Stimulated activated naive CD8-positive, alpha-beta T cell treated with anti-CD3 and anti-CD28 coated beads, Interleukin-15, Interleukin-2, amounts not matched to agents 100 ng/mL and 50 ng/mL, for 24 hours (primary cell): ENCODE results near the gene CNIH3.

Experiments used
- H3K27ac Mint-ChIP-seq: one replicate; pipeline ENCODE4 v1.8.0; 2021; ENCODE audit warnings: mild to moderate bottlenecking, mixed read lengths
- H3K27me3 Mint-ChIP-seq: one replicate; pipeline ENCODE4 v1.8.0; 2021; ENCODE audit warnings: mixed read lengths
- H3K36me3 Mint-ChIP-seq: one replicate; pipeline ENCODE4 v1.8.0; 2021; ENCODE audit warnings: low read depth, mixed read lengths
- H3K4me1 Mint-ChIP-seq: one replicate; pipeline ENCODE4 v1.8.0; 2021; ENCODE audit warnings: low read depth, mixed read lengths
- H3K4me3 Mint-ChIP-seq: one replicate; pipeline ENCODE4 v1.8.0; 2021; ENCODE audit warnings: mild to moderate bottlenecking, mixed read lengths
- H3K9me3 Mint-ChIP-seq: one replicate; pipeline ENCODE4 v1.8.0; 2021; ENCODE audit warnings: mixed read lengths

The CNIH3 gene

DNA sequence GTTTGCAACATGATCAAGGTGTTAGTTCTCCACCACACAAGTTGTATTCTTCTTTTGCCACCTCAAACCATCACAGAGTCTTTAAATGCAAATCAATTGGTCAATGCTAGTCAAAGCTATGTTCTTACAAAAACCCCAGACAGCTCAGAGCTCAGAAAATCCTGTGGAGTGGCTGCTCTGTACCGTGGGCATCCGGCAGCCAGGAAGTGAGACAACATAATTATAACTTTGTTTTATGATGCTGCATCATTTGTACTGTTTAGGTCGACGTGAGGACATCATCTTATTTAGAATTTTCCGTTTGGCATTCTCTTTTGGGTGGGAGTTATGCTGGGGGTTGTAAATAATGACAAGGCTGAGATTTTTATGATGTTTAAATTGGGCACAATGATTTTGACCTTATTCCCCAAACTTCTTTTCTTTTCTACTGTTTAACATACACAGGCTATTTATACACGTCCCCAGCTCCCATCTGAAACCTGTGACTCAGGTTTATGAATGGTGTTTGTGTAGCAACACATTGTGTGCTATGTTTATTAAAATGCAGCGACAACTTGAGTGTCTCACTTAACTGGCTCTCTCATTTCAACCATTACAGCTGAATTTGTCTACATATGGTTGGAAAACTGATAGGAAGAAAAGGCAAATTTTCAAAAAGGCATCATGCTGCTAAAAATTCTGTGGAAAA is 124.0 kb downstream of the CNIH3 start:
- H3K27ac Mint-ChIP-seq = no peak overlapping the region
- H3K4me1 Mint-ChIP-seq = peaks cover 5% of the 10 kb centered on the region
- no peaks in the 10 kb centered on the region for H3K36me3 Mint-ChIP-seq

DNA sequence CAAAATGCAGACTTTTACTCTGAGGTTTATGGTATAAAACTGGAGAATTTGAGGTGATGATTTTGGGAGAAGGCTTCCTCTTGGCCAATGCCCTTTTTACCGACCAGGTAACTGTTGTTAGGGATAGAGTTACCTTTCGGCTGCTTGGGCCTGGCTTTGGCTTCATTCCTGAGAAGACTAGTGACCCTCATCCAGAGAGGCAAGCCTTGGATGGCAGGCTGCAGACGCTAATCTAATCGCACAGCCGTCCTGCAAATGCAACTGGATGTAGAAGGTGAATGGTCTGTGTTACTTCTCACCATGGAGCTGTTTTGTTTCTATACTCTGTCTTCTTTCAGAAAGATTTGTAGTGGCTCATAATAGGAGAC is 124.6 kb downstream of the CNIH3 start:
- no peaks in the 10 kb centered on the region for H3K27me3 Mint-ChIP-seq
- no peak overlapping the region for H3K27ac Mint-ChIP-seq
- H3K4me1 Mint-ChIP-seq = peaks cover 8% of the 10 kb centered on the region
- no peaks in the 10 kb centered on the region for H3K36me3 Mint-ChIP-seq
- H3K9me3 Mint-ChIP-seq = no peaks in the 10 kb centered on the region
- no peak overlapping the region for H3K4me3 Mint-ChIP-seq

More for the DNA sequence above, 124.0 kb downstream of the CNIH3 start:
- Mint-ChIP-seq H3K9me3 (no peaks in the 10 kb centered on the region), H3K4me3 (no peak overlapping the region), H3K27me3 (no peaks in the 10 kb centered on the region)

DNA sequence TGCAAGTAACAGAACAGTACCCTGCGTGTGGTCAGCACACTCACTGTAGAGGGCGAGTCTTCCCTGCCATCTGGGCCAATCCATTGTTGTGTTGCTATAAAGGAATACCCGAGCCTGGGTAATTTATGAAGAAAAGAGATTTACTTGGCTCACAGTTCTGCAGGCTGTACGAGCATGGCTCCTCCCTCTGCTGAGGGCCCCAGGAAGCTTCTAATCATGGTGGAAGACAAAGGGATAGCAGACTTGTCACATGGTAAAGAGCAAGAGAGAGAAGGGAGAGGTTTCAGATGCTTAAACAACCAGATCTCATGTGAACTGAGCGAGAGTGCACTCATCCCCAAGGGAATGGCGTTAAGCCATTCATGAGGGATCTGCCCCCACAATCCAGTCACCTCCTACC is 126.2 kb downstream of the CNIH3 start:
- H3K9me3 Mint-ChIP-seq = no peaks in the 10 kb centered on the region
- H3K4me1 Mint-ChIP-seq = peaks cover 19% of the 10 kb centered on the region
- H3K27me3 Mint-ChIP-seq = no peaks in the 10 kb centered on the region
- no peak overlapping the region for H3K4me3 Mint-ChIP-seq
- H3K36me3 Mint-ChIP-seq = no peaks in the 10 kb centered on the region
- H3K27ac Mint-ChIP-seq = no peak overlapping the region

DNA sequence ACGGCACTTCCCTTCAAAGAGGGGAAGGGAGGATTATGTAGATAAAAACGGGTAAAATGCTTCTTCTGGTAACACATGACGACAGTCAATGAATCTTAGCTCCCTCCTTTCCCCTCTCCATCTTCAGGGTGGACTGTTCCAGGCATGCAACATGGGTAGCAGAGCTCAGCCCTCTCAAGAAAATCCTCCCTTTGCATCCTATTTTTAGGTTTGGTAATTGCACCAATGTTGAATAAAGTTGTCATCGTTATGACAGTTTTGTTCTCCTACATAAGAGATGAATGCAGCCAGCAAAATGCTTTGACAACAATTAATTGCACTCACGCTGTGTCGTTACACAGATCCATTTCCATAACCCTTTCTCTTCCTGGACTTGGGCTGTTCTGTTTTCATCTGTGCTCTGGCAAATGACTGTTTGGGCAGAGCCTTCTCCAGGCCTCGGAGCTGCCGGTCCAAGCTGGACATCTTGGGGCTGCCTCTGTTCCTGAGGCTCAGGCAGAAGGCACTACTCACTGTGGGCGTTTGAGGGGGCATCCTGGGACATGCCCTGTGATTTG is 127.6 kb downstream of the CNIH3 start:
- H3K4me1 Mint-ChIP-seq = peaks cover 19% of the 10 kb centered on the region
- no peaks in the 10 kb centered on the region for H3K36me3 Mint-ChIP-seq
- H3K27me3 Mint-ChIP-seq = no peaks in the 10 kb centered on the region
- H3K4me3 Mint-ChIP-seq = no peak overlapping the region
- H3K27ac Mint-ChIP-seq = no peak overlapping the region
- H3K9me3 Mint-ChIP-seq = no peaks in the 10 kb centered on the region

DNA sequence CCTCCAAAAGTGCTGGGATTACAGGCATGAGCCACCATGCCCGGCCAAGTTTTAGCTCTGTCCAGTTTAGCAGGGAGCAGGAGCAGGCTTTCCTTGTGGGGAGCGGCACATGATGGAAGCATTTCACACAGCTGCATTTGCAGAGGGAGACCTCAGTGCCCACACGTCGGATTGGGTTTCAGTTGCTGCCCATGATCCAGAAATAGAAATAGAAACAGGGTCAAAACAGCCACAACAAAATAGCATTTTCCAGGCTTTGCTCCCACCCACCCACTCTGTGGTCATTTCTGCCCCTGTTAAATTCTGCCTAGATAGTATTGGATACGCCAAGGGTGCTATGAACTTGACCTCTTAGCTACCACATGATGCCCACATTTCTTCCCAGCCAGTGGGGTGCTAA is 128.4 kb downstream of the CNIH3 start:
- Mint-ChIP-seq H3K4me3 (no peak overlapping the region), H3K9me3 (no peaks in the 10 kb centered on the region), H3K36me3 (no peaks in the 10 kb centered on the region), H3K4me1 (peaks cover 19% of the 10 kb centered on the region), H3K27ac (no peak overlapping the region), H3K27me3 (peaks cover 3% of the 10 kb centered on the region)

DNA sequence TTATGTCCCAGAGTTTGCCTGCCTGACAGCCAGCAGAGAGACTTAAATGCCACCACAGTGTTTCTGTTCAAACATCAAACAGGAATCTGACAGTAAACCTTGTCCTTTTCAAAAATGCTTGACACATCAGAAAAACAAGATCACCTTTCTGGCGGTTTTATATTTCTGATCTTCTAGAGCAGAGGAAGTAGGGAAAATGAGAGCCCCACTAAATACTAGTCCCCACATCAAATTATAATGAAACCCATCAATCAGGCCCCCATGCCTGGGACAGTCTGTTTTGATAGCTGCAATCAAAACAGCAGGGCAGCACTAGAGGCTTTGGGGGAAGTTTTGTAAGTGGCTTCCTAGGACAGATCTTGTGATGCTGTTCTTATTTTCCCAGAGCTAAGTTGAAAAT is 129.3 kb downstream of the CNIH3 start:
- Mint-ChIP-seq H3K9me3 (no peaks in the 10 kb centered on the region), H3K4me1 (peaks cover 19% of the 10 kb centered on the region), H3K27me3 (peaks cover 3% of the 10 kb centered on the region), H3K4me3 (no peak overlapping the region), H3K36me3 (no peaks in the 10 kb centered on the region), H3K27ac (no peak overlapping the region)

DNA sequence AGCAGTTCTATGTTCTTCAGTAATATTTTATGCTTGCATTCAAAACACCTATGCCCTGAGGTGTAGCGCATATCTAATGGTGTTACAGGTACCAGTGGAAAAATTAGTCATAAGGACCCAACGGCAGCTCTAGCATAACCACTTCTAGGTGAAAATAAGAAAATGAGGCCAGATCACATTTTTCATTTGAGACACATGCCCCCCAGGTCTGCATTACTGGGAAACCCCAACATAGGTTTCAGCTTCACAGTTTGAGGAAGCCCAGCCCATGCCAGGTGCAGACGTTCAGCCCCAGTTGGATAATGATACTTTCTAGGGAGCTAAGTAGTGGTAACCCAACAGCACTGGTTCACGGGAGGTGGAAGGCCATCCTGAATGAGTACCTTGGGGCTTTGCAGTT is 129.8 kb downstream of the CNIH3 start:
- no peaks in the 10 kb centered on the region for H3K9me3 Mint-ChIP-seq
- peaks cover 19% of the 10 kb centered on the region for H3K4me1 Mint-ChIP-seq
- no peak overlapping the region for H3K4me3 Mint-ChIP-seq
- peaks cover 3% of the 10 kb centered on the region for H3K27me3 Mint-ChIP-seq
- no peak overlapping the region for H3K27ac Mint-ChIP-seq
- no peaks in the 10 kb centered on the region for H3K36me3 Mint-ChIP-seq

DNA sequence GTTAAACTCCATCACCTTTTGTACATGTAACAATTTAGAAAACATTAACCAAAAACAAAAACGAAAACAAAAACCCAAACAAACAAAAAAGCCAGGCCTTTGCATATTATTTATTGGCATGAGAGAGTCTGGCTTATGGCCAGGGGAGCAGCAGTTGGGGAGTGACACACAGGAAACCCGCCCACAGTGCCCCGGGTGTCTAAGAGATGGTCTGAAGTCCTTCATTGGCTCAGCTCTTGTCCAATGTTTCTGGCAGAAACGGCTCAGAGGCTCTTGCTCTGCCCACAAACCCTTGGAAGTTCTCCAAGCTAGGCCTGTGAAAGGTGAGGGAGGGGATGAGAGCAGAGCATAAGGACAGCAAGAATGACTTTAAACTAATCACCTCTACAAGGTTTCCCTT is 131.5 kb downstream of the CNIH3 start:
- Mint-ChIP-seq H3K4me3 (no peak overlapping the region), H3K9me3 (no peaks in the 10 kb centered on the region), H3K4me1 (peaks cover 19% of the 10 kb centered on the region), H3K27me3 (peaks cover 3% of the 10 kb centered on the region), H3K36me3 (no peaks in the 10 kb centered on the region), H3K27ac (no peak overlapping the region)

DNA sequence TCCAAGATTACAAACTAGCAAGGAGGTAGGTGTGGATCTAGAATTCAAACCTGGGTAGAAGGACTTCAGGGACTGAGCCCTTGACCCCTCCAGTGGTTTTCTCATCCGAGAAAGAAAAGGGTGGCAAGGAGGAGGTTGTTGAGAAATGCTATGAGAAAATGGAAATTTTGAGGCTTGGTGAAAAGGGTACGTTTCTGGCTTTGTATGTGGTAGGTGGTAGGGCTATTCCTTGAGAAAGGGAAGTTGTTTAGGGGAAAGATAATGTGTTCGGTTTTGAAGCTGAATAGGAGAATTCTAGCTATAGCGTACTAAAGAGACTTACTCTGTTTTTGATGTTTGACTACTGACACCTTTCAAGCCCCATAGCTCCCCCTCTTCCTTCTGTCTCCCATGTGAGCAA is 133.8 kb downstream of the CNIH3 start:
- no peaks in the 10 kb centered on the region for H3K9me3 Mint-ChIP-seq
- H3K27me3 Mint-ChIP-seq = peaks cover 7% of the 10 kb centered on the region
- no peaks in the 10 kb centered on the region for H3K36me3 Mint-ChIP-seq
- no peak overlapping the region for H3K4me3 Mint-ChIP-seq
- H3K4me1 Mint-ChIP-seq = peaks cover 19% of the 10 kb centered on the region
- H3K27ac Mint-ChIP-seq = no peak overlapping the region

DNA sequence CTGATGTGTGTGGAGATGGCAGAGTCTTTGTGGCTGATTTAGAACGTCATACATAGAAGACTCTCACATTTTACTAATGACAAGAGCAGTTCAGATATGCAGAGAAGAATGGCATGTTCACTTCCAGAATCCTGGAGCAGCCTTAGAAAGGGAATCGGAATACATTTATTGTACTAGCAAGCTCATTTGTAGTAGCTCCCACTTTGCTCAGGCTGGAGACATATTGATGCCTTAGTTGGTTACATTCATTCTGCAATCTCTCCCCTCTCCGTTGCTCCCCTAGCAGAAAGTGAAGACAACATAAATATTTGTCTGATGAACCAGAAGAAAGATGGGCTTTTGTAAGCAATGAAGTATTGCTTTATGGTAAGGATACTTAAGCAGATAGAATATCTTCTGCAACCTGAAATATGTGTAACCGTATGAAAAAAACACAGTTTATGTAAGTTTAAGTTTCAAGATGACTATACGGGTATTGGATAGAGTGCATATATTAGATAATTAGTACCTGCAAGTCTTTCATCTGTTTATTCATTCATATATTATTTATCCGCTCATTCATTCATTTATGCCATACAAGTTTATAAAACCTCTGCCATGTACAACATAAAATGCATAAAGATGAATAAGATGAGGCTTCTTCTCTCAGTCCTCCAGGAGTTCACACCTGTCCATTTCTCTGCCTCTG is 135.7 kb downstream of the CNIH3 start:
- H3K9me3 Mint-ChIP-seq = no peaks in the 10 kb centered on the region
- no peak overlapping the region for H3K27ac Mint-ChIP-seq
- peaks cover under 1% of the 10 kb centered on the region for H3K4me1 Mint-ChIP-seq
- H3K27me3 Mint-ChIP-seq = peaks cover 12% of the 10 kb centered on the region
- no peaks in the 10 kb centered on the region for H3K36me3 Mint-ChIP-seq
- no peak overlapping the region for H3K4me3 Mint-ChIP-seq

DNA sequence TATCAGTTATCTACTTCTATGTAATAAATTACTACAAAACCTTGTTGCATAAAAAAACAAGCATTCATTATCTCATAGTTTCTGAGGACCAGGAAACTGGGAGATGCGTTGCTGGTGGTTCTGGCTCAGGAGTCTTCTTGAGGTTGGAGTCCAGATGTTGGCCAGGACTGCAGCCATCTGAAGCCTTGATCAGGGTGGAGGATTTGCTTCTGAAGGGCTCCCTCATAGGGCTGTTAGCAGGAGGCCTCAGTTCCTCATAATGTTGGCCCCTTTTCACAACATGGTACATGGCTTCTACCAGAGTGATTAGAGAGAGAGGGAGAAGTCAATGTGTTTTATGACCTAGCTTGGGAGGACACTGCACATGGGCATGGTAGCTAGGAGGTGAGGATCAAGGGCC is 137.4 kb downstream of the CNIH3 start:
- H3K27ac Mint-ChIP-seq = no peak overlapping the region
- H3K9me3 Mint-ChIP-seq = peaks cover 4% of the 10 kb centered on the region
- H3K4me3 Mint-ChIP-seq = no peak overlapping the region
- no peaks in the 10 kb centered on the region for H3K4me1 Mint-ChIP-seq
- H3K36me3 Mint-ChIP-seq = no peaks in the 10 kb centered on the region
- peaks cover 12% of the 10 kb centered on the region for H3K27me3 Mint-ChIP-seq

DNA sequence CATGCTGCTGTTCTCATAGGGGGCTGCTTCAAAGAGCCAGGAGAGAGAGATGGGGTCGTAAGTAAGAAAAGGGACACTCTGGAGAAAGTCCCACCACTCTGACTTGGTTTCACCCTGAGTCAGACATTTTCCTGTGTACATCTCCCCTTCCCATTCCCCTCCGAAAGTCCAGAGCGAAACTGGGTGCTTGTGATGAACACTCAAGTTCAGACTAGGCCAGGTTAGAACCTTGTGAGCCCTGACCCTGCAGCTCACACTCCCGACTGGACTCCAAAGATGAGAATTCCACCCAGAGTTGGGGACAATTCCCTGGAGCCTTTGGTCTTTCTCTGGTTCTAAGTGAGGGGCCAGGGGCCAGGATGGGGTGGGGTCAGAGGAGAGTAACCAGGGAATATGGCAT is 139.5 kb downstream of the CNIH3 start:
- Mint-ChIP-seq H3K27me3 (peaks cover 9% of the 10 kb centered on the region), H3K27ac (no peak overlapping the region), H3K9me3 (peaks cover 12% of the 10 kb centered on the region), H3K4me3 (no peak overlapping the region), H3K4me1 (no peaks in the 10 kb centered on the region), H3K36me3 (no peaks in the 10 kb centered on the region)

DNA sequence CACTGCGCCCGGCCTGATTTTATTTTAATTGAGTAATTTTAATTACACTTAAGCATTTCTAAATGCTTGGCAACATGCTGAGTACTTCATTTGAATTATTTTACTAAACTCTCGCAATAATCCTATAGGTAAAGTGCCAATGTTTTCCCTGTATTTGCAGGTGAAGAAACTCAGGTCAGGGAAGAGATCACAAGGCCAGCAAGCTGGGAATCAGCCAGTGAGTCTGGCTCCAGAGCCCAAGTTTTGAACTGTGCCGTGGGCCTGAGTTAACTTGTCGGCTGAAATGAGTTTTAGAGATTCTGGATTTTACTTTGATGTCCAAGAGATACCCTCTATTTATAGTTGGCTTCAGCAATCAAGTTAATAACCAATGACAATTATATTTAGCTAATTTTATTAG is 141.4 kb downstream of the CNIH3 start:
- Mint-ChIP-seq H3K36me3 (no peaks in the 10 kb centered on the region), H3K4me1 (no peaks in the 10 kb centered on the region), H3K27ac (no peak overlapping the region), H3K9me3 (peaks cover 12% of the 10 kb centered on the region), H3K4me3 (no peak overlapping the region), H3K27me3 (peaks cover 9% of the 10 kb centered on the region)

DNA sequence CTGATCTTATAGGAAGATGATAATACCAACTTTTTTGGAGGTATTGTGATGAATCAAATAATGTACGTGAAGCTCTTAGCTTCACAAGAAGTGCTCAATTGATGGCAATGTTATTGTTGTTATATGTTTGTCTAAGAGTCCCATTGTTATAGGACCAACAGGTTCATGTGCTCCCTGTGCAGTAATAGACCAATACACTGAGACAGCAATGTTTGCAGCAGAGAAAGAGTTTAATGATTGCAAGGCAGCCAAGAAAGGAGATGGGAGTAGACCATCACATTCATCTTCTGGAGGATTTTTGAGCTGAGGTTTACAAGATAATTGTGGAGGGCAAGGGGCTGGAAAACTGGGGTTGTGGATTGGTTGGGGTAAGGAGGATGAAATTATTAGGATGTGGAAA is 143.0 kb downstream of the CNIH3 start:
- H3K36me3 Mint-ChIP-seq = no peaks in the 10 kb centered on the region
- no peaks in the 10 kb centered on the region for H3K4me1 Mint-ChIP-seq
- no peak overlapping the region for H3K4me3 Mint-ChIP-seq
- H3K9me3 Mint-ChIP-seq = peaks cover 12% of the 10 kb centered on the region
- peaks cover 5% of the 10 kb centered on the region for H3K27me3 Mint-ChIP-seq
- no peak overlapping the region for H3K27ac Mint-ChIP-seq

DNA sequence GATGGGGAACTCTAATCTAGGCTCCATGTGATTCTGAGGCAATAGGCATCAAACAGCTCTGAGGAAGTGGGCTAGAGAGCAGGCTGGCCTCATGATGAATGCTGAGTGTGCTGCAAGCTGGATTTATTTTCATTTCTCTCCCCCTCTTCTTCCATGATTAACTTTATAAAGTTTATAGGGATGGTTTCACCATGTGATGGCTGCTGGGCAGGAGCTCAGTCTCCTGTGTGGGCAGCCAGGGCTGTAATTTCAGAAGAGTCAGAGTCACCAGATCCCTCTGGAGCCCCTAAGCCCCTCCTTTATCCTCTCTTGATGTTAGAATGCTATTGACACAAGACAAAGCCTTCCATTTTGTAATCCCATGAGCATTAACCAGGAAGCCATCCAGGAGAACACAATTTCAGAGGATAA is 143.6 kb downstream of the CNIH3 start:
- H3K4me3 Mint-ChIP-seq = no peak overlapping the region
- peaks cover 12% of the 10 kb centered on the region for H3K9me3 Mint-ChIP-seq
- no peaks in the 10 kb centered on the region for H3K36me3 Mint-ChIP-seq
- H3K27ac Mint-ChIP-seq = no peak overlapping the region
- peaks cover 5% of the 10 kb centered on the region for H3K27me3 Mint-ChIP-seq
- no peaks in the 10 kb centered on the region for H3K4me1 Mint-ChIP-seq

DNA sequence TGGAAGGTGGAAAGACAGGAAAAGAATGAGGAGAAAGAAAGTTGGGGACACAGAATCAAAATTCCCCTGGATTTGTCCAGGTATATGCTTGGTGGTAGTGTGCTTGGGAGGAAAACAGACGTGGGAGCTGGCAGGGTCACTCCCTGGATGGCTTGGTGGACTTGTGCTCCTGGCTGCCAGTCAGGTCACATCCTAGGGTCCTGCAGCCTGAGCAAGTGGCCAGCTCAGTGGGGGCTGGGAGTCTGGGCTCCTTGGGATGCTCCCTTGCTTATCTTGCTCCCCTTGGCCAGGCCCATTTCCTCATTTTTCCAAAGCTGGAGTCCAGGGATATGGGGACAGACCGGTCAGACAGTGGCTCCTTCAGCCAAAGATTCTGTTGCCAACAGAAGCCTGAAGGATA is 144.0 kb downstream of the CNIH3 start:
- Mint-ChIP-seq H3K27ac (no peak overlapping the region), H3K4me3 (no peak overlapping the region), H3K9me3 (peaks cover 12% of the 10 kb centered on the region), H3K27me3 (peaks cover 3% of the 10 kb centered on the region), H3K36me3 (no peaks in the 10 kb centered on the region), H3K4me1 (no peaks in the 10 kb centered on the region)
